K562 (cell line): ENCODE results near the gene GPR68. TPM values are rescaled to one million over a fixed set of nuclear protein-coding genes. Genes with fewer than 3 reads are reported as not detected.

ENCODE experiments used
- DACH1 ChIP-seq: fragments of 450-650 bp; IDR thresholded peaks from 2 replicates; pipeline ENCODE4 v1.6.1; 2018; ENCODE audit not compliant: partially characterized antibody
- GABPB1 ChIP-seq: sonication (generic); formaldehyde crosslinking; IDR thresholded peaks from 2 replicates; pipeline ENCODE4 v1.8.0; 2022; ENCODE audit warnings: mild to moderate bottlenecking, missing genetic modification reagents
- MXI1 ChIP-seq: IDR thresholded peaks from 2 replicates; pipeline ENCODE4 v1.6.1; 2011; ENCODE audit warnings: low read depth, mild to moderate bottlenecking, improper control_type of control experiment, low read length
- PML ChIP-seq: IDR thresholded peaks from 2 replicates; pipeline ENCODE4 v1.6.1; 2012; ENCODE audit warnings: low read length, inconsistent platforms
- PTBP1 ChIP-seq: fragments of 200-400 bp; formaldehyde crosslinking; IDR thresholded peaks from 2 replicates; pipeline ENCODE4 v1.6.1; 2017; ENCODE audit warnings: low read depth, low read length
- PURB ChIP-seq: sonication (generic); formaldehyde crosslinking; IDR thresholded peaks from 2 replicates; pipeline ENCODE4 v1.9.0; 2021; ENCODE audit warnings: low read depth, mild to moderate bottlenecking, missing genetic modification reagents
- PYGO2 ChIP-seq: fragments of 450-650 bp; IDR thresholded peaks from 2 replicates; pipeline ENCODE4 v1.6.1; 2016; ENCODE audit warnings: mild to moderate bottlenecking, missing genetic modification characterization, moderate library complexity, missing compliant biosample characterization
- RFX1 ChIP-seq: fragments of 450-650 bp; IDR thresholded peaks from 2 replicates; pipeline ENCODE4 v1.6.1; 2016; ENCODE audit warnings: mild to moderate bottlenecking, moderate library complexity
- UBTF ChIP-seq, 2 experiments: IDR thresholded peaks; 2 replicates each; pipeline ENCODE4 v1.6.1; 2012; ENCODE audit warnings: improper control_type of control experiment in 2 of 2, low read depth in 2 of 2, low read length in 2 of 2, borderline replicate concordance in 1 of 2
- ZNF175 ChIP-seq: fragments of 200-800 bp; sonication (Bioruptor generic); IDR thresholded peaks from 2 replicates; pipeline ENCODE4 v1.6.1; 2016; ENCODE audit warnings: low read depth, mild to moderate bottlenecking, missing genetic modification characterization, missing compliant biosample characterization
- ZNF395 ChIP-seq: fragments of 200-800 bp; sonication (Bioruptor generic); IDR thresholded peaks from 2 replicates; pipeline ENCODE4 v1.6.1; 2017; ENCODE audit warnings: missing genetic modification characterization, missing compliant biosample characterization
- ZNF586 ChIP-seq: fragments of 450-650 bp; formaldehyde crosslinking; conservative IDR thresholded peaks from 2 replicates; pipeline ENCODE4 v1.4.0; 2020; ENCODE audit warnings: mild to moderate bottlenecking, moderate library complexity
- polyA plus RNA-seq, 8 experiments: library from polyadenylated mRNA; depleted of rRNA in 4 of 8; stranded (reverse) in 5 of 8; unstranded in 3 of 8; fragments of >200 nt; fragmentation: Nextera tagmentation in 2 of 8; fragmentation: Illumina TruSeq in 1 of 8; extraction: Ambion mirVana in 2 of 8; extraction: Trizol in 1 of 8; gene quantifications; 2 replicates each; pipeline versions ENCODE4 v1.2.1 to v1.2.3, GENCODE V29; 2011 to 2014; ENCODE audit warnings: inconsistent platforms in 1 of 8, missing spikeins in 1 of 8
- total RNA-seq, 7 experiments: library from RNA; depleted of rRNA in 6 of 7; stranded (reverse); fragments of >200 nt in 6 of 7; fragmentation: Illumina TruSeq in 2 of 7; extraction: Trizol in 2 of 7; gene quantifications; 2 replicates each; pipeline versions ENCODE4 v1.2.1 to v1.2.3, GENCODE V29; 2011 to 2021; ENCODE audit warnings: low replicate concordance in 1 of 7
- TF ChIP-seq, protein P1 (sequence below): fragments of 450-650 bp; conservative IDR thresholded peaks from 2 replicates; pipeline ENCODE4 v1.6.1; 2016; ENCODE audit warnings: missing genetic modification characterization, low read depth, mild to moderate bottlenecking, missing compliant biosample characterization, moderate library complexity

Gene GPR68
- total and polyA plus RNA-seq, 9 of the 15 experiments (the other 6 are each of a cell fraction or from before 2014, with no cell fraction given): 0.41 to 9.4 (median 3.7) TPM

DNA sequence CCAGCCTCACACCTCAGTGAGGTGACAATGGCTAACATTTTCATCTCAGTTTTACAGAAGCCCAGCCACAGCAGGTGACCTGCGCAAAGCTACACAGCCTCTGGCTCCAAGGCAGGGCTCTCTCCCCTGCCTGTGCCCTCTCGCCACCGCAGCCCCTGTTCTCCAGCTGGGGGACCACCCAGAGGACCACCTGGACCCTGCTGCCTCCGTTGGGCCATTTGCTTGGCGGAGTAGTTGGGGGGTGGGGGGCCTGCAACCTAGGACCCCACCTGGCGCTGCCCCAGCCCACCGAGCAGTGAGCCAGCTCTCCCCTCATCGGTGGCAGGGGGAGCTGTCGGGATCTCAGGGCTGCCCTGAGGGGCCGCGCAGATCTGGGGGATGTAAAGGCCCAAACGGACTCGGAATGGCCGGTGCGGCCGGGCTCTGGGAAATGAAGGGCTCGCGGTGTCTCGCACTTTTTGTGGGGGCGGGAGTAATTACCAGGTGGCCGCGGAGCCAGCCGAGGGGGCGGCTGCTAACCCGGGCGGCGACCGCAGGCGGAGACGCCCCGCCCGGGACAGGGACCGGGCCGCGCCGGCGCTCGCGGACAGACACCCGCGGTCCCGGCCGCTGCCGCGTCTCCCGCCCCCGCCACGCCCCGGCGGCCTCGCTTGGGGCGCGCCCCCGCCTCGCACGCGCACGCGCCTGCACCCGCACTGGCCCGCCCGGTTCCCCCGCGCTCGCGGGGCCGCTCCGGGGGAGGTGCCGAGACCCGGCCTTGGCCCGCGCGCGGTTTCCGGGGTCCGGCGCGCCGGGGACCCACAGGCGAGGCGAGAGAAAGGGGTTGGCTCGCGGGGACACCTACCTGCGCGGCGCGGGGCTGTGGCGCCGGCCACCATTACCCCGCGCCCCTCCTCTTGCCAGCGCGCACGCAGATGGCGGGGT, 8.6 kb upstream of the GPR68 start (continued):
- no peak for TF ChIP-seq UBTF (IDR thresholded peaks at IDR 0.05; ENCODE audit: borderline replicate concordance in 1 of 2, low read depth in 2 of 2, low read length in 2 of 2)
- no peak for TF ChIP-seq PYGO2 (tag)
- no peak for TF ChIP-seq ZNF586
- no peak for TF ChIP-seq PURB (CRISPR knock-in tag)
- TF ChIP-seq ZNF175 (CRISPR knock-in tag): peak; percentile 53; the same call in 1 of the 2 replicates
- TF ChIP-seq, protein P1, sequence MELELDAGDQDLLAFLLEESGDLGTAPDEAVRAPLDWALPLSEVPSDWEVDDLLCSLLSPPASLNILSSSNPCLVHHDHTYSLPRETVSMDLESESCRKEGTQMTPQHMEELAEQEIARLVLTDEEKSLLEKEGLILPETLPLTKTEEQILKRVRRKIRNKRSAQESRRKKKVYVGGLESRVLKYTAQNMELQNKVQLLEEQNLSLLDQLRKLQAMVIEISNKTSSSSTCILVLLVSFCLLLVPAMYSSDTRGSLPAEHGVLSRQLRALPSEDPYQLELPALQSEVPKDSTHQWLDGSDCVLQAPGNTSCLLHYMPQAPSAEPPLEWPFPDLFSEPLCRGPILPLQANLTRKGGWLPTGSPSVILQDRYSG (tag): no peak
- no peak for TF ChIP-seq PTBP1
- no peak for TF ChIP-seq MXI1
- TF ChIP-seq PML: no peak
- TF ChIP-seq DACH1: no peak
- TF ChIP-seq ZNF395 (CRISPR knock-in tag): peak; percentile 39; the same call in 1 of the 2 replicates
- TF ChIP-seq GABPB1 (CRISPR knock-in tag): no peak
- TF ChIP-seq RFX1: no peak
